ENCODE results near the gene HEATR5A.

DNA sequence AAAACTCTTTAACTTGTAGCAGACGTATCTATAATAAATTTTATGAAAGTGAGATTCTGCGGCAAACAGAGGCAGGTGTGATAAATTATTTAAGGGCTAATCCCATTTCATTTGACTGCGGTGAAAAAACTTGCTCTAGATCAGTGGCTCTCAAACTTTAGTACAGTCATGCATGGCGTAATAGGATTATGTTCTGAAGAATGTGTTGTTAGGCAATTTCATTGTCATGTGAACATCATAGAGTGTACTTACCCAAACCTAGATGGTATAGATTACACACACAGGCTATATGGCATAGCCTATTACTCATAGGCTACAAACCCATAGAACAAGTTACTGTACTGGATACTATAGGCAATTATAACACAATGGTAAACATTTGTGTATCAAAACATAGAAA, 83.7 kb downstream of the HEATR5A start:
- TF ChIP-seq, protein P1, sequence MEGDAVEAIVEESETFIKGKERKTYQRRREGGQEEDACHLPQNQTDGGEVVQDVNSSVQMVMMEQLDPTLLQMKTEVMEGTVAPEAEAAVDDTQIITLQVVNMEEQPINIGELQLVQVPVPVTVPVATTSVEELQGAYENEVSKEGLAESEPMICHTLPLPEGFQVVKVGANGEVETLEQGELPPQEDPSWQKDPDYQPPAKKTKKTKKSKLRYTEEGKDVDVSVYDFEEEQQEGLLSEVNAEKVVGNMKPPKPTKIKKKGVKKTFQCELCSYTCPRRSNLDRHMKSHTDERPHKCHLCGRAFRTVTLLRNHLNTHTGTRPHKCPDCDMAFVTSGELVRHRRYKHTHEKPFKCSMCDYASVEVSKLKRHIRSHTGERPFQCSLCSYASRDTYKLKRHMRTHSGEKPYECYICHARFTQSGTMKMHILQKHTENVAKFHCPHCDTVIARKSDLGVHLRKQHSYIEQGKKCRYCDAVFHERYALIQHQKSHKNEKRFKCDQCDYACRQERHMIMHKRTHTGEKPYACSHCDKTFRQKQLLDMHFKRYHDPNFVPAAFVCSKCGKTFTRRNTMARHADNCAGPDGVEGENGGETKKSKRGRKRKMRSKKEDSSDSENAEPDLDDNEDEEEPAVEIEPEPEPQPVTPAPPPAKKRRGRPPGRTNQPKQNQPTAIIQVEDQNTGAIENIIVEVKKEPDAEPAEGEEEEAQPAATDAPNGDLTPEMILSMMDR (conservative IDR thresholded peaks at IDR 0.05; ENCODE audit: low read depth in 2 of 2), result no peak
- TF ChIP-seq POLR2AphosphoS5 (IDR thresholded peaks at IDR 0.05; ENCODE audit: low read depth) (no peak), EZH2phosphoT487 (IDR thresholded peaks at IDR 0.05; ENCODE audit: unreplicated experiment) (no peak), ETS1 (IDR thresholded peaks at IDR 0.05) (no peak)

All from GM23338 (cell line).